NB4 (cell line): ENCODE results near the gene RIBC2.

Experiments
- CTCF ChIP-seq: IDR thresholded peaks from one replicate; pipeline ENCODE4 v1.5.1; 2012; ENCODE audit warnings: low read depth, low read length
- MAX ChIP-seq: IDR thresholded peaks from 2 replicates; pipeline ENCODE4 v1.6.1; 2011; ENCODE audit warnings: low read depth, low read length
- MYC ChIP-seq: IDR thresholded peaks from 2 replicates; pipeline ENCODE4 v1.6.1; 2011; ENCODE audit warnings: low read depth, low read length
- POLR2A ChIP-seq: IDR thresholded peaks from 2 replicates; pipeline ENCODE4 v1.6.1; 2011; ENCODE audit warnings: mild to moderate bottlenecking; ENCODE audit not compliant: insufficient read length; ENCODE audit errors: extremely low read depth

GRCh38 chr22:45427114-45427513 is 13.6 kb downstream of the RIBC2 start:
- TF ChIP-seq CTCF (no peak), POLR2A (no peak), MAX (no peak), MYC (no peak)
